ENCODE results near the gene JAKMIP2.

DNA sequence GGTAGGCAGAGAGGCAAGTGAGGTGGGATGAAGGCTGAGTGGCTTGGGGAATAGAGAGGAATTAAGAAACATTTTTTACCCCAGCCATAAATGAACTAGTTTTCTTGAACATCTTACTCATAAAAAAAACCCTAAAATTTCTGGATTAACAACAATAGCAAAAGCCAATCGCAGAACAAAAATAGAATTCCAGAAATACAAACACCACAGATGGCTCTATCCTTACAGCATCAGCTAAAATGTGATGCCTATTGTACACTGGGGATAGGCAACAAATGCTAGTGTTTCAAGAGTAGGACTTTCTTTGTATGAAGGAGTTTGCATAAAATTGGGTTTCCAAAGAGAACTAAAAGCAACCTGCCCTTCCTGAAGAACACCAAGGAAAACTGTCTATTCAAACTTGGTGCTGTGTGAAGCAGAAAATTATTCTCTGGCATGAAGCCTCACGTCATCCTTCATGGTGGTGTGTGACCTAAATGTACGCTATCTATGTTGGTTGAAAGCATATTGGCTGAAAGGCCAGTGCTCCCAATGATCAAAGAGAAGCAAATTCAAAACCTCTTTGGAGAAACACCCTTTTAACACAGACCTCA lies 82.9 kb downstream of the JAKMIP2 start:
- TF ChIP-seq, protein P1, sequence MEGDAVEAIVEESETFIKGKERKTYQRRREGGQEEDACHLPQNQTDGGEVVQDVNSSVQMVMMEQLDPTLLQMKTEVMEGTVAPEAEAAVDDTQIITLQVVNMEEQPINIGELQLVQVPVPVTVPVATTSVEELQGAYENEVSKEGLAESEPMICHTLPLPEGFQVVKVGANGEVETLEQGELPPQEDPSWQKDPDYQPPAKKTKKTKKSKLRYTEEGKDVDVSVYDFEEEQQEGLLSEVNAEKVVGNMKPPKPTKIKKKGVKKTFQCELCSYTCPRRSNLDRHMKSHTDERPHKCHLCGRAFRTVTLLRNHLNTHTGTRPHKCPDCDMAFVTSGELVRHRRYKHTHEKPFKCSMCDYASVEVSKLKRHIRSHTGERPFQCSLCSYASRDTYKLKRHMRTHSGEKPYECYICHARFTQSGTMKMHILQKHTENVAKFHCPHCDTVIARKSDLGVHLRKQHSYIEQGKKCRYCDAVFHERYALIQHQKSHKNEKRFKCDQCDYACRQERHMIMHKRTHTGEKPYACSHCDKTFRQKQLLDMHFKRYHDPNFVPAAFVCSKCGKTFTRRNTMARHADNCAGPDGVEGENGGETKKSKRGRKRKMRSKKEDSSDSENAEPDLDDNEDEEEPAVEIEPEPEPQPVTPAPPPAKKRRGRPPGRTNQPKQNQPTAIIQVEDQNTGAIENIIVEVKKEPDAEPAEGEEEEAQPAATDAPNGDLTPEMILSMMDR (IDR thresholded peaks at IDR 0.05; ENCODE audit: low read depth, low read length, poor library complexity, severe bottlenecking): no peak
- no peak for TF ChIP-seq EZH2phosphoT487 (IDR thresholded peaks at IDR 0.05; ENCODE audit: borderline replicate concordance, low read length)

All from DOHH2 (cell line).